Ascending aorta (tissue), 2 donors: ENCODE measurements around the gene SHMT2. TPM values are rescaled to one million over a fixed set of nuclear protein-coding genes. Genes with fewer than 3 reads are reported as not detected.

Experiments
- DNase-seq, 2 donors: peaks; one replicate each; pipeline ENCODE4 v3.0.0-alpha.2; 2019; ENCODE audit warnings: low spot score in 2 of 2
- H3K27ac ChIP-seq, 2 donors: fragments of 200-600 bp; sonication (generic); one replicate each; pipeline ENCODE4 v1.5.1; 2016 to 2017; ENCODE audit warnings: mild to moderate bottlenecking in 1 of 2
- H3K27me3 ChIP-seq: fragments of 200-600 bp; sonication (generic); one replicate; pipeline ENCODE4 v1.5.1; 2017
- H3K36me3 ChIP-seq, 2 donors: fragments of 200-600 bp; sonication (generic); one replicate each; pipeline ENCODE4 v1.5.1; 2016
- H3K4me1 ChIP-seq, 2 donors: fragments of 200-600 bp; sonication (generic); one replicate each; pipeline ENCODE4 v1.5.1; 2016 to 2017; ENCODE audit warnings: mild to moderate bottlenecking in 1 of 2
- H3K4me3 ChIP-seq, 2 donors: fragments of 200-600 bp; sonication (generic); one replicate each; pipeline ENCODE4 v1.5.1; 2016 to 2017; ENCODE audit warnings: mild to moderate bottlenecking in 1 of 2
- H3K9me3 ChIP-seq, 2 donors: fragments of 200-600 bp; sonication (generic); one replicate each; pipeline ENCODE4 v1.5.1; 2016
- intact Hi-C: fragments of 100-400 bp; cut with DNase I; formaldehyde crosslinking; loops from one replicate; pipeline ENCODE4 v1.15.1; 2023
- total RNA-seq: library from RNA; depleted of rRNA; stranded (reverse); fragments of >200 nt; gene quantifications from one replicate; pipeline ENCODE4 v1.1.0, GENCODE V29; 2016
- TF ChIP-seq, protein P1 (sequence below), 3 experiments: fragments of 200-600 bp in 2 of 3; fragments of 450-650 bp in 1 of 3; sonication (generic) in 2 of 3; IDR thresholded peaks; one replicate each; pipeline ENCODE4 v1.5.1; 2016 to 2019; ENCODE audit warnings: antibody characterized with exemption in 3 of 3, mild to moderate bottlenecking in 1 of 3, moderate library complexity in 1 of 3

The SHMT2 gene
- total RNA-seq, 1 donor from 2014 or later, result 136 TPM

DNA sequence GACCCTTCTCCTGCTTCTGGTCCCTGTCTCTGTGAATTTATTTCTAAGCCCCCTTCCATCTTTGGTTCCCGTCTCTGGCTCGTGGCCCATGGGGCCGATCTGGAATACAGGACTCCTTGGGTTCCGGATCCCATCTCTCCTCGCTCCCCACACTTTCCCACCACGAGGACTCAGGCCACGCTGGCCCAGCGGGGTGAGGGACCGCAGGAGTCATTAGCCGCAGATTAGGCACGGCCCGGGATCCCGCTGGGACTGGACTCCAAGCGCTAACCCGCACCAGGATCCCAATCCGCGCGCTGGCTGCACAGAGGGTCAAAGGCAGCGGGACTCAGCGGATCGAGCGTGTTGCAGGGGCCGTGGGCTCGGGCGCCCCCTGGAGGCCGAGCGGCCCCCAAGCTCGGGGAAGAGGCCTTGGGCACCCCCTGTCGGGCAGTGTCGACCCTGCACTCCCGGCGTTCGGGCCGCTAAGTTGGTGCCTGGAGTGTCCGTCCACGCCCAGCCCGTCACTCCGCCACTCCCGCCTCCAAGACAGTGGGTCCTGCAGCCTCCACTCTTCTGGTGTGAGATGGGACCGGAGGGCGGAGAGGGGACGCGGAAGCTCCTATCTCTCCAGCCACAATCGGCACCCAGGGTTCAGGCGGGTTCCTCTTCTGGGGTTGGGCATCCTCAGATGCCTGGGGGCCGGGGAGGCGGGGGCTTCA, 9.5 kb downstream of the SHMT2 start:
- Histone ChIP-seq H3K27me3 (peaks cover 28% of the 10 kb centered on the region), H3K4me1 (peaks cover 31 to 52% of the 10 kb centered on the region in 2 donors), H3K4me3 (peak overlapping the region; percentile 45 to 62), H3K27ac (peak overlapping the region in 1 of 2 donors; percentile 50), H3K9me3 (no peaks in the 10 kb centered on the region), H3K36me3 (peaks cover 1 to 8% of the 10 kb centered on the region in 2 donors)
- DNase-seq, result peak in 1 of 2 donors; percentile 94
- TF ChIP-seq, protein P1, sequence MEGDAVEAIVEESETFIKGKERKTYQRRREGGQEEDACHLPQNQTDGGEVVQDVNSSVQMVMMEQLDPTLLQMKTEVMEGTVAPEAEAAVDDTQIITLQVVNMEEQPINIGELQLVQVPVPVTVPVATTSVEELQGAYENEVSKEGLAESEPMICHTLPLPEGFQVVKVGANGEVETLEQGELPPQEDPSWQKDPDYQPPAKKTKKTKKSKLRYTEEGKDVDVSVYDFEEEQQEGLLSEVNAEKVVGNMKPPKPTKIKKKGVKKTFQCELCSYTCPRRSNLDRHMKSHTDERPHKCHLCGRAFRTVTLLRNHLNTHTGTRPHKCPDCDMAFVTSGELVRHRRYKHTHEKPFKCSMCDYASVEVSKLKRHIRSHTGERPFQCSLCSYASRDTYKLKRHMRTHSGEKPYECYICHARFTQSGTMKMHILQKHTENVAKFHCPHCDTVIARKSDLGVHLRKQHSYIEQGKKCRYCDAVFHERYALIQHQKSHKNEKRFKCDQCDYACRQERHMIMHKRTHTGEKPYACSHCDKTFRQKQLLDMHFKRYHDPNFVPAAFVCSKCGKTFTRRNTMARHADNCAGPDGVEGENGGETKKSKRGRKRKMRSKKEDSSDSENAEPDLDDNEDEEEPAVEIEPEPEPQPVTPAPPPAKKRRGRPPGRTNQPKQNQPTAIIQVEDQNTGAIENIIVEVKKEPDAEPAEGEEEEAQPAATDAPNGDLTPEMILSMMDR (IDR thresholded peaks at IDR 0.05), result peak; percentile 100
- intact Hi-C loops, result loop anchor here (1.0 to 5.0 kb wide), 3 partner anchors 25 to 487 kb away; partner anchors contain the start of gene PRIM1

DNA sequence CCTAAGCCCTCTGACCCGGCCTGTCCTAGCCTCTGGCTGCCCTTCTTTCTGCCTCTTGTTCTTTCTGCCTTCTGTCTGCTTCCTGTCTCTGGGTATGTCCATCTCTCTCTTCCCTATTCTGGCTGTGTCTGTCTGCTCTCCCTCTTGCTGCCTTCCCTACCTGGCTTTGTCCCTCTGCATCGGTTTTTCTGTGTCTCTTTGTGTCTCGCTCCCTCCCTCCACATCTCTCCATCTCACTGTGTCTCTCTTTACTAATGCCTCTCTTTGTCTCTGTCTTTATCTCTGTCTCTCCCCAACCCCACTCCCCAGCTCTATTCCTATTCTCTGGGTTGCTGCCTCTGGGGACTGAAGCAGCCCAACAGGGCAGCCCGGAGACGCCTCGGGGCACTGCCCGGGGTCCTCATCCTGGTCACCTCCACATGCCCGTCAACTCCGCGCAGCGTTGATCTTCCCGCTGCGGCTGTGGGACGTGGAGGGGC, 10.1 kb downstream of the SHMT2 start:
- TF ChIP-seq, protein P1 (IDR thresholded peaks at IDR 0.05), result no peak
- Histone ChIP-seq H3K27ac (no peak overlapping the region), H3K4me1 (peaks cover 31 to 52% of the 10 kb centered on the region in 2 donors), H3K9me3 (no peaks in the 10 kb centered on the region), H3K27me3 (peaks cover 28% of the 10 kb centered on the region), H3K4me3 (peak overlapping the region; percentile 45 to 62), H3K36me3 (peaks cover 0 to 2% of the 10 kb centered on the region in 2 donors)
- no peak for DNase-seq
- intact Hi-C loops, result loop anchor here (1.0 to 5.0 kb wide), 3 partner anchors 25 to 487 kb away; partner anchors contain the start of gene PRIM1

DNA sequence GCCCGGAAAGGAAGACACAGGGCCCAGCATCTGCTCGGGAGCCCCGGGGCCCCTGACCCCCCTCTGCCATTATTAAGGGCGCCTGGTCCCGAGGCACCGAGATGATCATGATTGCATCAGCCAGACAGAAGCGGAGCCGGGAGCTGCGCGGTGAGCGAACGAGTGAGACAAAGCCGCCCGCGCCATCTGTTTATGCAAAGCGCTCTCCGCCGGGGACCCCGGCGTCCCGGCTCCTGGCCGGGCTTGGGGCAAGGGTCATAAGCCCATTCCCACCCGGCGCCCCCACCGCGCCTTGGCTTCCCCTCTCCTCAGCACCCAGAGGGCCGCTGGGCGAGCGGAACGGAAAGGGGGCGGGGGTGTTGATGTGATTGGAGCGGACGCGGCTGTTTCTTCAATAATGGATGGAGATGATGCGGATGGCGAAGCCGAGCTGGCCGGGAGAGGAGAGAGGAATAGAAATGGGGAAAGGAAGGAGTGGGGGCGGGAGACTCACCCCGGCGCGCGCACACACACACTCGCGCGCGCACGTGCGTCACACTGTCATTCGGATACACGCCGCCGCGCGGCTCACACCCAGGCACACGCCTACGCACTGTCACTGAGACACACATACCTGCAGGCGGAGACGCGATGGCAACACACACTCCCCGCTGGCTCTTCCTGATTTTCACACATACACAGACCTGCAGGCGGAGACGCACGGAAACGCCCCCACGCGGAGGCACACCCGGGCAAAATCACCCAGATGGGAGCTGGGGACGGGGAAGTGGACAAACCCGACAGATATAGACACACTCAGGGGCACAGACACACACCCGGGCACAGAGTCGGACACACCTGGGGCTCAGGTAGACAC, 10.8 kb downstream of the SHMT2 start:
- DNase-seq, result no peak
- Histone ChIP-seq H3K9me3 (no peaks in the 10 kb centered on the region), H3K27me3 (peaks cover 28% of the 10 kb centered on the region), H3K27ac (no peak overlapping the region), H3K4me1 (peaks cover 31 to 52% of the 10 kb centered on the region in 2 donors), H3K4me3 (peak overlapping the region; percentile 45 to 62), H3K36me3 (no peaks in the 10 kb centered on the region)
- TF ChIP-seq, protein P1 (IDR thresholded peaks at IDR 0.05), result no peak
- intact Hi-C loops, result no loop called here

DNA sequence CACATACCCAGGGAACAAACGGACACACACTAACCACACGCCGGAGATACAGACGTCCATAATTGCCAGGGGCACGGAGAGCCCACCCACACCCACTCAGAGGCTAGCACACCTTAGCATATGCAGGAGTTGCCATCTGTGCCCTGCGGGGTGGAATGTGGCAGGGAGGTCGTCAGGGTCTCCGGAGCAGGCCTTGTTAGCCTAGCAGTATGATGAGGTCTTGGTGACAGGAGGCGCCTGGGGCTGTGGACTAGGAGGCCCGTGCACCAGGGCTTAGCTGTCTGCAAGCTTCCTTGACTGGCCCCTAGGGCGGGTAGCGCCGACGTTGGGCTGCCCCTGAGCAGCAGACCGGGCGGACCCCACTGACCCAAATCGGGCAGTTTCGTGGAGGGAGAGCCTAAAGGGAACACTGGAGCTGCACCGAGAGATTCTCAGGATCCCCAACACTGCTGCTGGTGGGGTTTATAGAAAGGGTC, 11.5 kb downstream of the SHMT2 start:
- H3K27ac ChIP-seq, result no peak overlapping the region
- TF ChIP-seq, protein P1 (IDR thresholded peaks at IDR 0.05), result no peak
- H3K9me3 ChIP-seq, result no peaks in the 10 kb centered on the region
- intact Hi-C loops, result no loop called here
- H3K4me3 ChIP-seq, result peak overlapping the region; percentile 45 to 62
- H3K27me3 ChIP-seq, result peaks cover 28% of the 10 kb centered on the region
- no peak for DNase-seq
- H3K36me3 ChIP-seq, result no peaks in the 10 kb centered on the region
- peaks cover 31 to 52% of the 10 kb centered on the region in 2 donors for H3K4me1 ChIP-seq

DNA sequence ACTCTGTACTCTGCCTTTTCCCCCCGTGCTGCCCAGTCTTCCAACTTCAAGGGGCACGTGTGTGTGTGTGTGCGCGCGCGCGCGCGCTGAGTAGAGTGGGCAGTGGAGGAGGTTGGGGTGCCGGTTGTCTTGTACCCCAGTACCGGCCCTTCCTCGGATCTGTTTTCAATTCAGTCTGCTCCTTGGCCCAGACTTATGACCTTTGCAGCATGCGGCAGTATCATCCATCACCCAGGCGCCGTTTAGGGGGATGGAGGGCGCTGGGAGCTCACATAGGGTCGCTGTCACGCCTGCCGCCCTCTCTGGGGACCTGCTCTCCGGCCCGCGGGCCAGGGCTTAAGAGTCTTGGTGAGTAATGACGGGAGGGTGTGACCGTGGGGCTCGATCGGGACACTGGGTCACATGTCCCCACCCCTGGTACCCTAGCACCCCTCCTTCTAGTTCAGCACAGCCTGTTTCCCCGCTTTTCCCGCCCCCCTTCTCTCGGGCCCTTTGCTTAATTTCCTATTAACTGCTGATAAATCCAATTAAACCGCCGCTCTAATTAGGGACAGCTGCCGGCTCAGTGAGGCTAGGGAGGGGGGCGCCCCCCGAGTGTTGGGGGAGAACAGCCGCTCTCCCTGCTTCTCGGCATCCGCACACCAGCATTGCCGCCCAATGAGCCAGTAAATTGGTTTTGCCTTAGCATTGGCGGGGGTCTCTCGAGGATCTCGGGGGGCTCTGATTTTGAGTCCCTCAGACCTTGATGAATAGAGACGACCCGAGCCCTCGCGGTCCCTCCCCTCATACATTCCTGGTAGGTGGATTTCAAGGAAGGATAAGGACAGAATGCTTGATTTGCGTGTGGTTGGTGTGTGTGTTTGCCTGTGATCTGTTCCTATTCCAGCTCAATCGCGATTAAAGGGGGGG, 12.1 kb downstream of the SHMT2 start:
- Histone ChIP-seq H3K27me3 (peaks cover 28% of the 10 kb centered on the region), H3K27ac (no peak overlapping the region), H3K9me3 (no peaks in the 10 kb centered on the region), H3K4me3 (no peak overlapping the region), H3K36me3 (no peaks in the 10 kb centered on the region), H3K4me1 (peaks cover 31 to 52% of the 10 kb centered on the region in 2 donors)
- TF ChIP-seq, protein P1 (IDR thresholded peaks at IDR 0.05), result no peak
- intact Hi-C loops, result no loop called here
- DNase-seq, result no peak
